Prostate gland (tissue), 2 donors: ENCODE results near the gene UGCG. TPM values are rescaled to one million over a fixed set of nuclear protein-coding genes. Genes with fewer than 3 reads are reported as not detected.
"Not testable (repeated sequence)": the region's sequence is repeated elsewhere in the genome, so short reads cannot be mapped to it uniquely, and the experiment has no call there.

Source experiments
- DNase-seq: peaks from one replicate; pipeline ENCODE4 v3.0.0-alpha.2; 2019; ENCODE audit warnings: low spot score
- H3K27ac ChIP-seq, 2 donors: fragments of 200-600 bp; sonication (generic); 2 replicates each; pipeline ENCODE4 v1.5.1; 2017 to 2019
- H3K27me3 ChIP-seq: fragments of 200-600 bp; sonication (generic); replicated peaks from 2 replicates; pipeline ENCODE4 v1.5.1; 2019; ENCODE audit not compliant: insufficient read depth
- H3K36me3 ChIP-seq, 2 donors: fragments of 200-600 bp; sonication (generic); 1 replicate in 1 of 2; 2 replicates in 1 of 2; pipeline versions ENCODE4 v1.5.1 to v1.8.1; 2017 to 2019
- H3K4me1 ChIP-seq: fragments of 200-600 bp; sonication (generic); replicated peaks from 2 replicates; pipeline ENCODE4 v1.5.1; 2019
- H3K4me3 ChIP-seq, 2 donors: fragments of 200-600 bp; sonication (generic); 2 replicates each; pipeline ENCODE4 v1.5.1; 2017 to 2019
- H3K9me3 ChIP-seq: fragments of 200-600 bp; sonication (generic); 2 replicates; pipeline ENCODE4 v1.5.1; 2017
- CTCF ChIP-seq, 4 experiments: fragments of 200-600 bp in 2 of 4; fragments of 450-650 bp in 2 of 4; sonication (generic) in 2 of 4; IDR thresholded peaks; 1 replicate in 3 of 4; 2 replicates in 1 of 4; pipeline ENCODE4 v1.5.1; 2016 to 2019; ENCODE audit warnings: antibody characterized with exemption in 4 of 4, mild to moderate bottlenecking in 2 of 4, moderate library complexity in 2 of 4
- POLR2A ChIP-seq: fragments of 450-650 bp; IDR thresholded peaks from one replicate; pipeline ENCODE4 v1.6.1; 2016; ENCODE audit warnings: antibody characterized with exemption, mild to moderate bottlenecking
- POLR2AphosphoS5 ChIP-seq: sonication (generic); formaldehyde crosslinking; IDR thresholded peaks from one replicate; pipeline ENCODE4 v1.6.1; 2017; ENCODE audit warnings: antibody characterized with exemption
- WGBS: methylation state at CpG from one replicate; pipeline ENCODE4 v1.1.5; 2018; 5-methylcytosine and 5-hydroxymethylcytosine counted together
- intact Hi-C: fragments of 100-400 bp; cut with DNase I; formaldehyde crosslinking; loops from one replicate; pipeline ENCODE4 v1.14.2; 2022
- total RNA-seq, 2 donors: library from RNA; depleted of rRNA; stranded (reverse); fragments of >200 nt; gene quantifications; one replicate each; pipeline ENCODE4 v1.1.0, GENCODE V29; 2016

UGCG gene
- total RNA-seq, 2 donors from 2014 or later: 23.9 to 42.6 TPM

- Histone ChIP-seq H3K9me3 (no peaks in the 10 kb centered on the region), H3K36me3 (no peaks in the 10 kb centered on the region), H3K27ac (no peak overlapping the region), H3K27me3 (no peaks in the 10 kb centered on the region), H3K4me1 (no peaks in the 10 kb centered on the region), H3K4me3 (no peak overlapping the region)
- DNase-seq: no peak
- TF ChIP-seq POLR2AphosphoS5 (no peak), CTCF (IDR thresholded peaks at IDR 0.05) (no peak)
- 90% methylated on average over 8 of the region's 8 CpGs for WGBS
- intact Hi-C loops: no loop called here
These were observed 6.0 kb downstream of the UGCG start for GRCh38 chr9:111902391-111903139.

- DNase-seq, intact Hi-C loops: not testable (repeated sequence)
These were observed 6.9 kb downstream of the UGCG start for GRCh38 chr9:111903535-111903934.

GRCh38 chr9:111904026-111904425 is 7.4 kb downstream of the UGCG start:
- Histone ChIP-seq H3K4me3 (no peak overlapping the region), H3K9me3 (no peaks in the 10 kb centered on the region), H3K27me3 (no peaks in the 10 kb centered on the region), H3K4me1 (no peaks in the 10 kb centered on the region), H3K36me3 (no peaks in the 10 kb centered on the region), H3K27ac (no peak overlapping the region)
- TF ChIP-seq POLR2A: no peak
- no peak for TF ChIP-seq CTCF (IDR thresholded peaks at IDR 0.05)
- no peak for TF ChIP-seq POLR2AphosphoS5
- intact Hi-C loops: no loop called here
- WGBS: 73% methylated on average over 2 of the region's 2 CpGs
- no peak for DNase-seq

More at GRCh38 chr9:111903535-111903934, 6.9 kb downstream of the UGCG start:
- 97% methylated on average over 8 of the region's 8 CpGs for WGBS
- H3K36me3 ChIP-seq, H3K9me3 ChIP-seq, H3K27me3 ChIP-seq, H3K4me1 ChIP-seq, H3K27ac ChIP-seq, H3K4me3 ChIP-seq: not testable (repeated sequence)

GRCh38 chr9:111904891-111905291 is 8.3 kb downstream of the UGCG start:
- H3K27me3 ChIP-seq: no peaks in the 10 kb centered on the region
- no peak for DNase-seq
- no peak overlapping the region for H3K27ac ChIP-seq
- intact Hi-C loops: no loop called here
- 80% methylated on average over 5 of the region's 5 CpGs for WGBS
- no peaks in the 10 kb centered on the region for H3K4me1 ChIP-seq
- no peaks in the 10 kb centered on the region for H3K9me3 ChIP-seq
- no peak overlapping the region for H3K4me3 ChIP-seq
- no peak for TF ChIP-seq POLR2AphosphoS5
- TF ChIP-seq POLR2A: no peak
- TF ChIP-seq CTCF (IDR thresholded peaks at IDR 0.05): no peak
- H3K36me3 ChIP-seq: no peaks in the 10 kb centered on the region

- no peaks in the 10 kb centered on the region for H3K4me1 ChIP-seq
- 97% methylated on average over 5 of the region's 5 CpGs for WGBS
These were observed 10.5 kb downstream of the UGCG start for GRCh38 chr9:111907147-111907546.

More at GRCh38 chr9:111907147-111907546, 10.5 kb downstream of the UGCG start:
- no peak for DNase-seq
- H3K9me3 ChIP-seq: no peaks in the 10 kb centered on the region
- intact Hi-C loops: no loop called here
- TF ChIP-seq POLR2AphosphoS5 (no peak), POLR2A (no peak), CTCF (IDR thresholded peaks at IDR 0.05) (no peak)
- no peaks in the 10 kb centered on the region for H3K36me3 ChIP-seq
- no peak overlapping the region for H3K4me3 ChIP-seq
- H3K27me3 ChIP-seq: no peaks in the 10 kb centered on the region
- no peak overlapping the region for H3K27ac ChIP-seq
